GM23248 (cell line): Measurements from ENCODE around the gene MAGEC1. TPM values are rescaled to one million over a fixed set of nuclear protein-coding genes. Genes with fewer than 3 reads are reported as not detected.

Experiments
- DNase-seq: peaks from one replicate; pipeline ENCODE4 v3.0.0-alpha.2; 2015
- H2AFZ ChIP-seq: fragments of 200-600 bp; sonication (generic); 2 replicates; pipeline ENCODE4 v1.6.1; 2016; ENCODE audit warnings: antibody characterized with exemption
- H3F3A ChIP-seq: fragments of 200-600 bp; sonication (generic); 2 replicates; pipeline ENCODE4 v1.6.1; 2016; ENCODE audit warnings: mild to moderate bottlenecking, antibody characterized with exemption, mixed run types; ENCODE audit not compliant: insufficient read depth
- H3K27ac ChIP-seq: fragments of 200-600 bp; sonication (generic); 2 replicates; pipeline ENCODE4 v1.5.1; 2016; ENCODE audit warnings: mild to moderate bottlenecking
- H3K27me3 ChIP-seq: fragments of 200-600 bp; sonication (generic); replicated peaks from 2 replicates; pipeline ENCODE4 v1.6.1; 2016; ENCODE audit warnings: mild to moderate bottlenecking; ENCODE audit not compliant: insufficient read depth
- H3K36me3 ChIP-seq: fragments of 200-600 bp; sonication (generic); 2 replicates; pipeline ENCODE4 v1.6.1; 2016; ENCODE audit warnings: low read depth, mild to moderate bottlenecking
- H3K4me1 ChIP-seq: fragments of 200-600 bp; sonication (generic); 2 replicates; pipeline ENCODE4 v1.6.1; 2016; ENCODE audit warnings: mild to moderate bottlenecking; ENCODE audit not compliant: insufficient read depth
- H3K4me2 ChIP-seq: fragments of 200-600 bp; sonication (generic); one replicate; pipeline ENCODE4 v1.6.1; 2016; ENCODE audit warnings: mild to moderate bottlenecking; ENCODE audit not compliant: unreplicated experiment
- H3K4me3 ChIP-seq: fragments of 200-600 bp; sonication (generic); 2 replicates; pipeline ENCODE4 v1.5.1; 2016; ENCODE audit warnings: mild to moderate bottlenecking
- H3K79me2 ChIP-seq: fragments of 200-600 bp; sonication (generic); 2 replicates; pipeline ENCODE4 v1.6.1; 2016; ENCODE audit warnings: mild to moderate bottlenecking; ENCODE audit not compliant: insufficient read depth
- H3K9ac ChIP-seq: fragments of 200-600 bp; sonication (generic); 2 replicates; pipeline ENCODE4 v1.6.1; 2016; ENCODE audit warnings: mild to moderate bottlenecking
- H3K9me2 ChIP-seq: fragments of 200-600 bp; sonication (generic); 2 replicates; pipeline ENCODE4 v1.6.1; 2016; ENCODE audit warnings: mixed run types, mild to moderate bottlenecking, moderate library complexity; ENCODE audit not compliant: insufficient read depth
- H3K9me3 ChIP-seq: fragments of 200-600 bp; sonication (generic); one replicate; pipeline ENCODE4 v1.6.1; 2017; ENCODE audit warnings: low read depth
- H4K20me1 ChIP-seq: fragments of 200-600 bp; sonication (generic); 2 replicates; pipeline ENCODE4 v1.6.0; 2016; ENCODE audit not compliant: insufficient read depth
- EZH2 ChIP-seq: fragments of 200-600 bp; sonication (generic); IDR thresholded peaks from 2 replicates; pipeline ENCODE4 v1.6.1; 2018; ENCODE audit warnings: antibody characterized with exemption, mild to moderate bottlenecking; ENCODE audit not compliant: insufficient read depth, poor library complexity, severe bottlenecking
- EZH2phosphoT487 ChIP-seq: fragments of 200-600 bp; sonication (generic); IDR thresholded peaks from 2 replicates; pipeline ENCODE4 v1.6.1; 2018; ENCODE audit warnings: antibody characterized with exemption, moderate library complexity, mild to moderate bottlenecking, low read depth; ENCODE audit not compliant: insufficient read depth
- WGBS, 2 experiments: methylation state at CpG; one replicate each; pipeline ENCODE4 v1.1.6; 2015 to 2017; ENCODE audit warnings: low lambda C conversion rate in 2 of 2, low coverage in 1 of 2; ENCODE audit errors: missing lambda C conversion rate in 2 of 2; 5-methylcytosine and 5-hydroxymethylcytosine counted together
- in situ Hi-C: fragments of 300-500 bp; cut with MboI; formaldehyde crosslinking; loops from 2 replicates; pipeline ENCODE4 v1.15.0; 2020
- polyA plus RNA-seq: library from polyadenylated mRNA; unstranded; fragments of >200 nt; fragmentation: Nextera tagmentation; extraction: Ambion mirVana; gene quantifications from 2 replicates; pipeline ENCODE4 v1.2.1, GENCODE V29; 2016
- total RNA-seq: library from RNA; depleted of rRNA; stranded (reverse); fragments of >200 nt; shearing (Covaris generic); gene quantifications from 2 replicates; pipeline ENCODE4 v1.2.3, GENCODE V29; 2014

MAGEC1 gene
- total and polyA plus RNA-seq, 2 experiments from 2014 or later: not detected

- H2AFZ ChIP-seq: no peak overlapping the region
- no peak overlapping the region for H3K9ac ChIP-seq
- TF ChIP-seq EZH2phosphoT487 (no peak), EZH2 (no peak)
- no peaks in the 10 kb centered on the region for H3K79me2 ChIP-seq
- no peaks in the 10 kb centered on the region for H3K27me3 ChIP-seq
- H3K36me3 ChIP-seq: no peaks in the 10 kb centered on the region
- no peaks in the 10 kb centered on the region for H3K9me3 ChIP-seq
- 31 to 42% methylated on average over 2 to 7 of the region's 7 CpGs for WGBS, 2 experiments
- DNase-seq: no peak
- in situ Hi-C loops: no loop called here
- no peaks in the 10 kb centered on the region for H4K20me1 ChIP-seq
- H3K27ac ChIP-seq: no peak overlapping the region
- no peak overlapping the region for H3K4me3 ChIP-seq
- H3K9me2 ChIP-seq: no peaks in the 10 kb centered on the region
- no peaks in the 10 kb centered on the region for H3K4me1 ChIP-seq
- no peak overlapping the region for H3K4me2 ChIP-seq
- no peaks in the 10 kb centered on the region for H3F3A ChIP-seq
Observed at GRCh38 chrX:141894733-141895132, 9.0 kb upstream of the MAGEC1 start.

- Histone ChIP-seq H2AFZ (no peak overlapping the region), H3K36me3 (no peaks in the 10 kb centered on the region), H3K4me3 (no peak overlapping the region), H3K79me2 (no peaks in the 10 kb centered on the region), H3K27me3 (no peaks in the 10 kb centered on the region), H3K9me2 (no peaks in the 10 kb centered on the region), H3K4me2 (no peak overlapping the region), H4K20me1 (no peaks in the 10 kb centered on the region), H3F3A (no peaks in the 10 kb centered on the region), H3K4me1 (no peaks in the 10 kb centered on the region), H3K27ac (no peak overlapping the region), H3K9ac (no peak overlapping the region), H3K9me3 (no peaks in the 10 kb centered on the region)
- WGBS, 2 experiments: 45 to 66% methylated on average over 2 of the region's 2 CpGs
- no peak for TF ChIP-seq EZH2phosphoT487
- no peak for TF ChIP-seq EZH2
- in situ Hi-C loops: no loop called here
- no peak for DNase-seq
Observed at GRCh38 chrX:141897690-141898089, 6.0 kb upstream of the MAGEC1 start.

- H4K20me1 ChIP-seq: no peaks in the 10 kb centered on the region
- H3K9ac ChIP-seq: no peak overlapping the region
- no peaks in the 10 kb centered on the region for H3K9me2 ChIP-seq
- H3K4me2 ChIP-seq: no peak overlapping the region
- no peak overlapping the region for H2AFZ ChIP-seq
- no peaks in the 10 kb centered on the region for H3K27me3 ChIP-seq
- H3K79me2 ChIP-seq: no peaks in the 10 kb centered on the region
- TF ChIP-seq EZH2phosphoT487 (no peak), EZH2 (no peak)
- in situ Hi-C loops: no loop called here
- no peaks in the 10 kb centered on the region for H3K9me3 ChIP-seq
- WGBS, 2 experiments: 74 to 87% methylated on average over 4 of the region's 4 CpGs
- H3F3A ChIP-seq: no peaks in the 10 kb centered on the region
- no peak overlapping the region for H3K4me3 ChIP-seq
- H3K27ac ChIP-seq: no peak overlapping the region
- H3K4me1 ChIP-seq: no peaks in the 10 kb centered on the region
- no peak for DNase-seq
- no peaks in the 10 kb centered on the region for H3K36me3 ChIP-seq
Observed at GRCh38 chrX:141902366-141902765, 1.3 kb upstream of the MAGEC1 start.

- TF ChIP-seq EZH2phosphoT487 (no peak), EZH2 (no peak)
- H3K27ac ChIP-seq: no peak overlapping the region
- H3K27me3 ChIP-seq: no peaks in the 10 kb centered on the region
- no peak for DNase-seq
- no peaks in the 10 kb centered on the region for H3K4me1 ChIP-seq
- H3K36me3 ChIP-seq: no peaks in the 10 kb centered on the region
- H3F3A ChIP-seq: no peaks in the 10 kb centered on the region
- no peak overlapping the region for H3K4me2 ChIP-seq
- no peaks in the 10 kb centered on the region for H3K79me2 ChIP-seq
- H3K9ac ChIP-seq: no peak overlapping the region
- no peaks in the 10 kb centered on the region for H3K9me3 ChIP-seq
- no peaks in the 10 kb centered on the region for H4K20me1 ChIP-seq
- H2AFZ ChIP-seq: no peak overlapping the region
- no peaks in the 10 kb centered on the region for H3K9me2 ChIP-seq
- H3K4me3 ChIP-seq: no peak overlapping the region
- in situ Hi-C loops: no loop called here
- WGBS, 2 experiments: 30 to 33% methylated on average over 1 to 4 of the region's 6 CpGs
Observed at GRCh38 chrX:141904262-141904661, 568 bp downstream of the MAGEC1 start.

- WGBS, 2 experiments: 6 to 9% methylated on average over 3 of the region's 3 CpGs
- no peaks in the 10 kb centered on the region for H3K4me1 ChIP-seq
- in situ Hi-C loops: no loop called here
Observed at GRCh38 chrX:141917801-141918200, 14.1 kb downstream of the MAGEC1 start.

More at GRCh38 chrX:141917801-141918200, 14.1 kb downstream of the MAGEC1 start:
- H3F3A ChIP-seq: no peaks in the 10 kb centered on the region
- no peak overlapping the region for H3K9ac ChIP-seq
- H3K27ac ChIP-seq: no peak overlapping the region
- H3K9me2 ChIP-seq: no peaks in the 10 kb centered on the region
- TF ChIP-seq EZH2 (no peak), EZH2phosphoT487 (no peak)
- no peaks in the 10 kb centered on the region for H3K9me3 ChIP-seq
- no peak overlapping the region for H3K4me3 ChIP-seq
- H3K79me2 ChIP-seq: no peaks in the 10 kb centered on the region
- H4K20me1 ChIP-seq: no peaks in the 10 kb centered on the region
- H2AFZ ChIP-seq: no peak overlapping the region
- H3K36me3 ChIP-seq: no peaks in the 10 kb centered on the region
- no peak overlapping the region for H3K4me2 ChIP-seq
- H3K27me3 ChIP-seq: no peaks in the 10 kb centered on the region
- no peak for DNase-seq
